Astrocyte (in vitro differentiated cells and primary cell): Measurements from ENCODE around the gene DZANK1.

Experiments used
- CTCF ChIP-seq: IDR thresholded peaks from 2 replicates; pipeline ENCODE4 v1.5.1; 2011; ENCODE audit warnings: low read depth, mild to moderate bottlenecking, inconsistent platforms, low read length, moderate library complexity; ENCODE audit not compliant: insufficient read depth
- EZH2 ChIP-seq: IDR thresholded peaks from 2 replicates; pipeline ENCODE4 v1.6.1; 2012; ENCODE audit warnings: mild to moderate bottlenecking, low read length, inconsistent platforms; ENCODE audit not compliant: insufficient read depth

- no peak for TF ChIP-seq CTCF
- no peak for TF ChIP-seq EZH2
Observed at GRCh38 chr20:18364768-18365167, 102.1 kb downstream of the DZANK1 start.
